Astrocyte (in vitro differentiated cells and primary cell): ENCODE measurements around the gene TNFRSF25. TPM values are rescaled to one million over a fixed set of nuclear protein-coding genes. Genes with fewer than 3 reads are reported as not detected.

Source experiments
- DNase-seq: peaks from one replicate; pipeline ENCODE4 v3.0.0-alpha.2; 2010; ENCODE audit warnings: low read depth
- FAIRE-seq: peaks from 2 replicates; lab custom pipeline; 2011; peaks lifted over from hg19 to GRCh38; lab: Jason Lieb, UNC
- H2AFZ ChIP-seq: 2 replicates; pipeline ENCODE4 v1.6.0; 2012; ENCODE audit warnings: low read depth, low read length, inconsistent platforms
- H3K27ac ChIP-seq: 2 replicates; pipeline ENCODE4 v1.5.1; 2011; ENCODE audit warnings: low read depth, low read length, inconsistent platforms
- H3K27me3 ChIP-seq: 2 replicates; pipeline ENCODE4 v1.6.0; 2011; ENCODE audit warnings: low read length, inconsistent platforms; ENCODE audit not compliant: insufficient read depth
- H3K36me3 ChIP-seq: 2 replicates; pipeline ENCODE4 v1.5.1; 2011; ENCODE audit warnings: low read length, inconsistent platforms; ENCODE audit not compliant: insufficient read depth
- H3K4me1 ChIP-seq: 2 replicates; pipeline ENCODE4 v1.5.1; 2011; ENCODE audit warnings: low read length, inconsistent platforms; ENCODE audit not compliant: insufficient read depth
- H3K4me2 ChIP-seq: 2 replicates; pipeline ENCODE4 v1.6.0; 2012; ENCODE audit warnings: low read length, inconsistent platforms
- H3K4me3 ChIP-seq: 2 replicates; pipeline ENCODE4 v1.5.1; 2011; ENCODE audit warnings: low read depth, mild to moderate bottlenecking, low read length, inconsistent platforms; ENCODE audit not compliant: insufficient read depth
- H3K79me2 ChIP-seq: 2 replicates; pipeline ENCODE4 v1.6.0; 2012; ENCODE audit warnings: mild to moderate bottlenecking, low read length, inconsistent platforms; ENCODE audit not compliant: insufficient read depth
- H3K9ac ChIP-seq: 2 replicates; pipeline ENCODE4 v1.6.0; 2012; ENCODE audit warnings: mild to moderate bottlenecking, low read length, inconsistent platforms
- H3K9me3 ChIP-seq: 2 replicates; pipeline ENCODE4 v1.5.1; 2012; ENCODE audit warnings: low read depth, mild to moderate bottlenecking, low read length, inconsistent platforms; ENCODE audit not compliant: insufficient read depth
- H4K20me1 ChIP-seq: 2 replicates; pipeline ENCODE4 v1.6.0; 2012; ENCODE audit warnings: low read length, inconsistent platforms; ENCODE audit not compliant: insufficient read depth
- H3K27ac Mint-ChIP-seq: one replicate; pipeline ENCODE4 v1.8.0; 2021; ENCODE audit warnings: mild to moderate bottlenecking, mixed read lengths; ENCODE audit not compliant: unreplicated experiment
- H3K27me3 Mint-ChIP-seq: one replicate; pipeline ENCODE4 v1.8.0; 2021; ENCODE audit warnings: low read depth, mixed read lengths; ENCODE audit not compliant: unreplicated experiment
- H3K36me3 Mint-ChIP-seq: one replicate; pipeline ENCODE4 v1.8.0; 2021; ENCODE audit warnings: low read depth, mixed read lengths; ENCODE audit not compliant: unreplicated experiment
- H3K4me1 Mint-ChIP-seq: one replicate; pipeline ENCODE4 v1.8.0; 2021; ENCODE audit warnings: low read depth, mixed read lengths; ENCODE audit not compliant: unreplicated experiment
- H3K4me3 Mint-ChIP-seq: one replicate; pipeline ENCODE4 v1.8.0; 2021; ENCODE audit warnings: mild to moderate bottlenecking, moderate library complexity, mixed read lengths; ENCODE audit not compliant: unreplicated experiment
- H3K9me3 Mint-ChIP-seq: one replicate; pipeline ENCODE4 v1.8.0; 2021; ENCODE audit warnings: mild to moderate bottlenecking, mixed read lengths; ENCODE audit not compliant: unreplicated experiment
- EZH2 ChIP-seq: IDR thresholded peaks from 2 replicates; pipeline ENCODE4 v1.6.1; 2012; ENCODE audit warnings: mild to moderate bottlenecking, low read length, inconsistent platforms; ENCODE audit not compliant: insufficient read depth
- total RNA-seq: library from RNA; stranded (reverse); gene quantifications from 2 replicates; pipeline ENCODE4 v1.2.1, GENCODE V29; 2021
- TF ChIP-seq, protein P1 (sequence below): IDR thresholded peaks from 2 replicates; pipeline ENCODE4 v1.5.1; 2011; ENCODE audit warnings: low read depth, mild to moderate bottlenecking, inconsistent platforms, low read length, moderate library complexity; ENCODE audit not compliant: insufficient read depth

TNFRSF25 gene
- total RNA-seq, 1 donor from 2014 or later, result 18.8 TPM

DNA sequence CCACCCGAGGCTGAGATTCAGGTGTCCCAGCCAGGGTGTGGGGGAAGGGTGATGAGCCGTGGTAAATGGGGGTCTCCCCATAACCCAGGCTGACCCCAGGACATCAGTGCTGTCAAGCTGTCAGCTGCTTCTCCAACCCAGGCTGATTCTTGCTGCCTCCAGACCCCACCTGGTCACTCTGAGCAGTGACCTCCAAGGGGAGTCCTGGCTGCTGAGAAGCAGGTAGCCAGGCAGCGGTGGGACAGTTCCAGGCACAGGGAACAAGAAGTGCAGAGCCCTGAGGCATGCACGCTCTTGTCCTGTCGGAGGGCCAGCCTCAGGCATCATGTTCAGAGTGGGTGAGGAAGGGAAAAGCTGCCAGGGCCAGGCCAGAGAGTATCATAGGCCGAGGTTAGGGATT, 40.3 kb downstream of the TNFRSF25 start:
- H3K4me3 Mint-ChIP-seq, result peak overlapping the region; percentile 41
- DNase-seq (no peak), FAIRE-seq (no peak)
- no peak overlapping the region for H3K9ac ChIP-seq
- no peaks in the 10 kb centered on the region for H3K9me3 ChIP-seq
- H4K20me1 ChIP-seq, result no peaks in the 10 kb centered on the region
- no peaks in the 10 kb centered on the region for H3K79me2 ChIP-seq
- H3K27me3 ChIP-seq, result peaks cover 51% of the 10 kb centered on the region
- no peak overlapping the region for H3K27ac Mint-ChIP-seq
- H3K4me1 ChIP-seq, result peaks cover 16% of the 10 kb centered on the region
- H3K27ac ChIP-seq, result no peak overlapping the region
- H3K27me3 Mint-ChIP-seq, result peaks cover 67% of the 10 kb centered on the region
- no peaks in the 10 kb centered on the region for H3K9me3 Mint-ChIP-seq
- no peaks in the 10 kb centered on the region for H3K36me3 ChIP-seq
- H3K4me3 ChIP-seq, result no peak overlapping the region
- H3K4me1 Mint-ChIP-seq, result peaks cover 5% of the 10 kb centered on the region
- H3K4me2 ChIP-seq, result no peak overlapping the region
- TF ChIP-seq EZH2, result no peak
- TF ChIP-seq, protein P1, sequence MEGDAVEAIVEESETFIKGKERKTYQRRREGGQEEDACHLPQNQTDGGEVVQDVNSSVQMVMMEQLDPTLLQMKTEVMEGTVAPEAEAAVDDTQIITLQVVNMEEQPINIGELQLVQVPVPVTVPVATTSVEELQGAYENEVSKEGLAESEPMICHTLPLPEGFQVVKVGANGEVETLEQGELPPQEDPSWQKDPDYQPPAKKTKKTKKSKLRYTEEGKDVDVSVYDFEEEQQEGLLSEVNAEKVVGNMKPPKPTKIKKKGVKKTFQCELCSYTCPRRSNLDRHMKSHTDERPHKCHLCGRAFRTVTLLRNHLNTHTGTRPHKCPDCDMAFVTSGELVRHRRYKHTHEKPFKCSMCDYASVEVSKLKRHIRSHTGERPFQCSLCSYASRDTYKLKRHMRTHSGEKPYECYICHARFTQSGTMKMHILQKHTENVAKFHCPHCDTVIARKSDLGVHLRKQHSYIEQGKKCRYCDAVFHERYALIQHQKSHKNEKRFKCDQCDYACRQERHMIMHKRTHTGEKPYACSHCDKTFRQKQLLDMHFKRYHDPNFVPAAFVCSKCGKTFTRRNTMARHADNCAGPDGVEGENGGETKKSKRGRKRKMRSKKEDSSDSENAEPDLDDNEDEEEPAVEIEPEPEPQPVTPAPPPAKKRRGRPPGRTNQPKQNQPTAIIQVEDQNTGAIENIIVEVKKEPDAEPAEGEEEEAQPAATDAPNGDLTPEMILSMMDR, result no peak
- no peak overlapping the region for H2AFZ ChIP-seq
- no peaks in the 10 kb centered on the region for H3K36me3 Mint-ChIP-seq

DNA sequence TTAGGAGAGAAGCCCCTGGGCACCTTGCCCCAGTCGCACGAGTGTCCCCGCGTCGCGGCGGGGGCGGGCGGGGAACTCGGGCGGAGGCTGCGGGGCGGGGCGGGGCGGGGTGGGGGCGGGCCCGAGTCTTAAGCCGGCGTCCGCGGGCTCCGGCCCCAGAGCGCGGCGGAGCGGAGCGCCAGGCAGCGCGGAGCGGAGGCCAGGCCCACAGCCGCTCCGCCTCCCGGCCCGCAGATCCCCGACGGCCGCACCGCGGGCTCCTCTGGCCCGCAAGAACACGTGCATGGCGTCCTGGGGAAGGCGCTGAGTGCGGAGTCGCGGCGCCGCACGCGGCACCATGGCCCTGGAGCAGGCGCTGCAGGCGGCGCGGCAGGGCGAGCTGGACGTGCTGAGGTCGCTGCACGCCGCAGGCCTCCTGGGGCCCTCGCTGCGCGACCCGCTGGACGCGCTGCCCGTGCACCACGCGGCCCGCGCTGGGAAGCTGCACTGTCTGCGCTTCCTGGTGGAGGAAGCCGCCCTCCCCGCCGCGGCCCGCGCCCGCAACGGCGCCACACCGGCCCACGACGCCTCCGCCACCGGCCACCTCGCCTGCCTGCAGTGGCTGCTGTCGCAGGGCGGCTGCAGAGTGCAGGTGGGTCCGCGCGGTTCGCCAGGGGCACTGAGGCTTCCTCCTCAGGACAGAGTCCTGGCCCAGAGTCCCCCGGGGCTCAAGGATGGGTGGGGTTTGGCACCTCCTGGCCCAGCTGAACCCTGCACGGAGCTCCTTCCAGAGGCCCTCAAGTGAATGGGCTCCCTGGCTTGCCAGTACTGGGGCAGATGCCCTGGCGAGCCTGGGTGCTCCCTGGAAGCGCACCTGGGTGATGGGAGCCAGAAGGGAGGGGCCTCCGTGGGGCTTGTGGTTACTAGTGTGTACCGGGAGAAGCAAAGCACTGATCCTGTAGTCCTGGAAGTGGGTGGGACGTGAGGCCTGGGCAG, 41.1 kb downstream of the TNFRSF25 start, which contains the start of gene ESPN:
TSS of gene ESPN (plus strand) at position 158 of the 975 bp plus-strand sequence. CDS start at position 338, 180 bp downstream.
- H3K4me2 ChIP-seq, result peak within 1 kb of the TSS; percentile 22
- FAIRE-seq (no peak), DNase-seq (no peak)
- Mint-ChIP-seq H3K27me3 (peaks cover 60% of the 10 kb centered on the region), H3K9me3 (no peaks in the 10 kb centered on the region), H3K4me3 (peak within 1 kb of the TSS; percentile 41), H3K4me1 (no peaks in the 10 kb centered on the region), H3K27ac (peak within 1 kb of the TSS; percentile 7), H3K36me3 (no peaks in the 10 kb centered on the region)
- H3K9ac ChIP-seq, result no peak within 1 kb of the TSS
- no peak within 1 kb of the TSS for H3K27ac ChIP-seq
- H3K27me3 ChIP-seq, result peaks cover 52% of the 10 kb centered on the region
- no peaks in the 10 kb centered on the region for H4K20me1 ChIP-seq
- H3K4me1 ChIP-seq, result peaks cover 22% of the 10 kb centered on the region
- H2AFZ ChIP-seq, result peak within 1 kb of the TSS; percentile 52
- H3K36me3 ChIP-seq, result no peaks in the 10 kb centered on the region
- H3K4me3 ChIP-seq, result no peak within 1 kb of the TSS
- H3K9me3 ChIP-seq, result no peaks in the 10 kb centered on the region
- peak; percentile 57 for TF ChIP-seq EZH2
- TF ChIP-seq, protein P1, result no peak
- no peaks in the 10 kb centered on the region for H3K79me2 ChIP-seq
